HepG2 (cell line): ENCODE results near the gene MYOT. TPM values are rescaled to one million over a fixed set of nuclear protein-coding genes. Genes with fewer than 3 reads are reported as not detected.

Experiments used
- ATAC-seq: fragments of 200-7000 bp; cut with Tn5 transposase; 3 replicates; pipeline ENCODE4 v1.9.1; 2020; ENCODE audit warnings: mild to moderate bottlenecking, moderate library complexity
- BruUV-seq: library from RNA; stranded (reverse); fragments of 400-500 nt; replicated peaks from 2 replicates; lab custom pipeline; 2021; lab: Mats Ljungman, UMichigan
- CTCF ChIA-PET: fragments of 300-600 bp; formaldehyde crosslinking; extraction: SDS; loops from one replicate; lab custom pipeline; 2021; ENCODE audit warnings: low total read pairs, inconsistent platforms, low intra/inter-chr PET ratio; lab: Yijun Ruan, JAX
- POLR2A ChIA-PET: fragments of 350-600 bp; sonication (Branson Sonifier 250); formaldehyde crosslinking; loops from one replicate; lab custom pipeline; 2020; ENCODE audit warnings: antibody characterized with exemption, inconsistent platforms; lab: Yijun Ruan, JAX
- DNase-seq: peaks from one replicate; pipeline ENCODE4 v3.0.0-alpha.2; 2015; ENCODE audit warnings: low spot score
- FAIRE-seq: peaks from 3 replicates; lab custom pipeline; 2011; peaks lifted over from hg19 to GRCh38; lab: Jason Lieb, UNC
- H2AFZ ChIP-seq: one replicate; pipeline ENCODE4 v1.6.1; 2011; ENCODE audit warnings: low read length, inconsistent platforms
- H3K27ac ChIP-seq: fragments of 300-600 bp; 3 replicates; pipeline ENCODE4 v1.8.0; 2011; ENCODE audit warnings: mixed run types, mild to moderate bottlenecking, mixed read lengths, low read length, inconsistent platforms; ENCODE audit not compliant: insufficient read depth; ENCODE audit errors: extremely low read length
- H3K27me3 ChIP-seq, 2 experiments: fragments of 200-600 bp in 1 of 2; 2 replicates in 1 of 2; 3 replicates in 1 of 2; pipeline versions ENCODE4 v1.6.0 to v1.8.0; 2011; ENCODE audit warnings: low read length in 2 of 2, mild to moderate bottlenecking in 2 of 2, moderate library complexity in 2 of 2, inconsistent platforms in 1 of 2; ENCODE audit not compliant: insufficient read depth in 2 of 2, control insufficient read depth in 1 of 2
- H3K36me3 ChIP-seq, 2 experiments: fragments of 200-600 bp in 1 of 2; replicated peaks in 1 of 2; 2 replicates in 1 of 2; 3 replicates in 1 of 2; pipeline versions ENCODE4 v1.5.1 to v1.8.0; 2011; ENCODE audit warnings: low read length in 2 of 2, inconsistent platforms in 1 of 2; ENCODE audit not compliant: insufficient read depth in 2 of 2, control insufficient read depth in 1 of 2
- H3K4me1 ChIP-seq: 2 replicates; pipeline ENCODE4 v1.5.1; 2012; ENCODE audit warnings: low read length, inconsistent platforms; ENCODE audit not compliant: insufficient read depth
- H3K4me2 ChIP-seq: 2 replicates; pipeline ENCODE4 v1.6.0; 2011; ENCODE audit warnings: low read depth, low read length, inconsistent platforms
- H3K4me3 ChIP-seq, 3 experiments: fragments of 200-600 bp in 1 of 3; sonication (generic), shearing (Covaris generic) in 1 of 3; replicated peaks in 1 of 3; 2 replicates each; pipeline ENCODE4 v1.5.1; 2011 to 2016; ENCODE audit warnings: low read length in 3 of 3, inconsistent platforms in 2 of 3, low read depth in 2 of 3, mild to moderate bottlenecking in 2 of 3, control low read depth in 1 of 3, mixed read lengths in 1 of 3; ENCODE audit not compliant: insufficient read depth in 1 of 3
- H3K79me2 ChIP-seq: one replicate; pipeline ENCODE4 v1.6.1; 2011; ENCODE audit warnings: low read length, inconsistent platforms; ENCODE audit not compliant: insufficient read depth
- H3K9ac ChIP-seq: 2 replicates; pipeline ENCODE4 v1.6.0; 2011; ENCODE audit warnings: mild to moderate bottlenecking, low read depth, low read length, inconsistent platforms; ENCODE audit not compliant: insufficient read depth
- H3K9me3 ChIP-seq: 2 replicates; pipeline ENCODE4 v1.5.1; 2012; ENCODE audit warnings: mild to moderate bottlenecking, low read length
- H4K20me1 ChIP-seq: 2 replicates; pipeline ENCODE4 v1.6.0; 2011; ENCODE audit warnings: inconsistent platforms, mild to moderate bottlenecking, low read length, moderate library complexity; ENCODE audit not compliant: insufficient read depth
- CEBPB ChIP-seq: IDR thresholded peaks from 2 replicates; pipeline ENCODE4 v1.6.1; 2011; ENCODE audit warnings: low read depth, low read length, improper control_type of control experiment, borderline replicate concordance
- KAT2B ChIP-seq: fragments of 150-350 bp; IDR thresholded peaks from 2 replicates; pipeline ENCODE4 v1.6.1; 2014; ENCODE audit warnings: low read depth, low read length, borderline replicate concordance
- KLF15 ChIP-seq: sonication (generic); formaldehyde crosslinking; IDR thresholded peaks from 2 replicates; pipeline ENCODE4 v1.8.1; 2023; ENCODE audit warnings: borderline replicate concordance, mild to moderate bottlenecking, inconsistent platforms, missing genetic modification reagents, mixed read lengths
- PCBP1 ChIP-seq: fragments of 200-400 bp; formaldehyde crosslinking; IDR thresholded peaks from 2 replicates; pipeline ENCODE4 v1.6.1; 2017; ENCODE audit warnings: mild to moderate bottlenecking, low read depth, low read length, borderline replicate concordance
- ZNF17 ChIP-seq: sonication (generic); formaldehyde crosslinking; IDR thresholded peaks from 2 replicates; pipeline ENCODE4 v1.5.0; 2020; ENCODE audit warnings: mild to moderate bottlenecking, missing genetic modification reagents
- WGBS: methylation state at CpG from one replicate; pipeline ENCODE4 v1.1.6; 2017; ENCODE audit warnings: low lambda C conversion rate; 5-methylcytosine and 5-hydroxymethylcytosine counted together
- in situ Hi-C: cut with HindIII; loops from 2 replicates; pipeline ENCODE4 v1.10.0; 2017; ENCODE audit warnings: low pct_unique_long_range_greater_than_20kb; ENCODE audit not compliant: extremely low pct_ligation_motif_present
- intact Hi-C: fragments of 100-400 bp; cut with micrococcal nuclease; formaldehyde crosslinking; loops from one replicate; pipeline ENCODE4 v1.10.0; 2022; ENCODE audit not compliant: unreplicated experiment
- polyA plus RNA-seq, 8 experiments: library from polyadenylated mRNA; depleted of rRNA in 3 of 8; stranded (reverse) in 7 of 8; unstranded in 1 of 8; fragments of >200 nt; fragmentation: Illumina TruSeq in 4 of 8; extraction: Trizol in 4 of 8; gene quantifications; 2 replicates each; pipeline versions ENCODE4 v1.2.1 to v1.2.3, GENCODE V29; 2011 to 2016; ENCODE audit warnings: low read depth in 4 of 8, missing spikeins in 1 of 8, mixed read lengths in 1 of 8; ENCODE audit not compliant: insufficient read depth in 1 of 8
- total RNA-seq, 5 experiments: library from RNA; depleted of rRNA; stranded (reverse); fragments of >200 nt; fragmentation: Illumina TruSeq; extraction: Trizol; gene quantifications; 2 replicates each; pipeline ENCODE4 v1.2.3, GENCODE V29; 2016; ENCODE audit warnings: low read depth in 1 of 5
- TF ChIP-seq, protein P1 (sequence below): sonication (generic); formaldehyde crosslinking; IDR thresholded peaks from 2 replicates; pipeline ENCODE4 v1.5.1; 2020; ENCODE audit warnings: mild to moderate bottlenecking, missing genetic modification reagents
- TF ChIP-seq, protein P2 (sequence below): sonication (generic); formaldehyde crosslinking; IDR thresholded peaks from 2 replicates; pipeline ENCODE4 v1.9.0; 2021; ENCODE audit warnings: mild to moderate bottlenecking, missing genetic modification reagents

The MYOT gene
- total and polyA plus RNA-seq, 2 of the 13 experiments (the other 11 are each of a cell fraction or from before 2014, with no cell fraction given), result not detected

DNA sequence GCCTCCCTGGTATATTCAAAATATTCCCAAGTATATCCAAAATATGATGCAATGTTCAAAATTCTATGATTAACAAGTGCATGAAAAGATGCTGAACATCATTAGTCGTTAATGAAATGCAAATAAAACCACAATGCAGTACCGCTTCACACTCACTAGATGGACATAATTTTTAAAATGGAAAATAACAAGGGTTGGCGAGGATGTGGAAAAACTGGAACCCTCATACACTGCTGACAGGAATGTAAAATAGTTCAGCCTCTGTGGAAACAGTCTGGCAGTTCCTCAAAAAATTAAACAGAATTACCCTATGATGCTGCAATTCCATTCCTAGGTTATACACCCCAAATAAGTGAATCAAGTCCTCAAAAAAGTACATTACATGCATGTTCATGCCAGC lies 36.1 kb upstream of the MYOT start:
- CTCF ChIA-PET, result no interaction called here
- no peak overlapping the region for H3K27ac ChIP-seq
- POLR2A ChIA-PET, result no interaction called here

DNA sequence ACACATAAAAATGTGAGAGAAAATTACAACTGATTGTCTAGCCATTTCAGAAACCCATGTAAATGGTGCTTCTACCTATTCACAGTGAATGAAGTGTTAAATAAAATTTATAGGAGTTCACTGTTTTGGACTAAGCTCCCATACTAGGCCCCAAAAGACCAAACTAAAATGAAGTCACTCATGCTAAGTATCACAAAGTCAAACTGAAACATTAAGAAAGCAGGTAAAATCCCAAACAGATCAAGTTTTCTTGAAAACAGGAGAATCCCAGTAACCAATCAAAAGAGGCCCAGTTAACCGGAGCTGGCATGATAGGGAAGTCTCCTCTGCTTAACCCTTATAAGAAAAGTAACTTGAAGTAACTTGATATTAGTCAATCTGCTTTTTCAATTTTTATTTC lies 35.2 kb upstream of the MYOT start:
- Histone ChIP-seq H3K4me1 (no peaks in the 10 kb centered on the region), H3K27me3 (no peaks in the 10 kb centered on the region), H4K20me1 (no peaks in the 10 kb centered on the region), H3K27ac (no peak overlapping the region), H3K79me2 (no peaks in the 10 kb centered on the region), H3K4me2 (no peak overlapping the region)
- DNase-seq (no peak), ATAC-seq (no peak)
- 42% methylated on average over 1 of the region's 1 CpG for WGBS
- BruUV-seq, result no TSS peak
- intact Hi-C loops, result no loop called here
- TF ChIP-seq CEBPB (no peak), ZNF17 (CRISPR knock-in tag) (no peak)
- TF ChIP-seq, protein P1, sequence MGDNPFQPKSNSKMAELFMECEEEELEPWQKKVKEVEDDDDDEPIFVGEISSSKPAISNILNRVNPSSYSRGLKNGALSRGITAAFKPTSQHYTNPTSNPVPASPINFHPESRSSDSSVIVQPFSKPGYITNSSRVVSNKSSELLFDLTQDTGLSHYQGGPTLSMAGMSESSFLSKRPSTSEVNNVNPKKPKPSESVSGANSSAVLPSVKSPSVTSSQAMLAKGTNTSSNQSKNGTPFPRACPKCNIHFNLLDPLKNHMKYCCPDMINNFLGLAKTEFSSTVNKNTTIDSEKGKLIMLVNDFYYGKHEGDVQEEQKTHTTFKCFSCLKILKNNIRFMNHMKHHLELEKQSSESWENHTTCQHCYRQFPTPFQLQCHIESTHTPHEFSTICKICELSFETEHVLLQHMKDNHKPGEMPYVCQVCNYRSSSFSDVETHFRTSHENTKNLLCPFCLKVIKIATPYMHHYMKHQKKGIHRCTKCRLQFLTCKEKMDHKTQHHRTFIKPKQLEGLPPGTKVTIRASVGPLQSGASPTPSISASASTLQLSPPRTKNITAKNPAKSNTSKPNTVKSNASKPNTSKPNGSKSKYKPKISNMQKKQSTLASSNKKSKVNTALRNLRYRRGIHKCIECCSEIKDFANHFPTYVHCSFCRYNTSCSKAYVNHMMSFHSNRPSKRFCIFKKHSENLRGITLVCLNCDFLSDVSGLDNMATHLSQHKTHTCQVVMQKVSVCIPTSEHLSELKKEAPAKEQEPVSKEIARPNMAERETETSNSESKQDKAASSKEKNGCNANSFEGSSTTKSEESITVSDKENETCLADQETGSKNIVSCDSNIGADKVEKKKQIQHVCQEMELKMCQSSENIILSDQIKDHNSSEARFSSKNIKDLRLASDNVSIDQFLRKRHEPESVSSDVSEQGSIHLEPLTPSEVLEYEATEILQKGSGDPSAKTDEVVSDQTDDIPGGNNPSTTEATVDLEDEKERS (CRISPR knock-in tag), result no peak
- TF ChIP-seq, protein P2, sequence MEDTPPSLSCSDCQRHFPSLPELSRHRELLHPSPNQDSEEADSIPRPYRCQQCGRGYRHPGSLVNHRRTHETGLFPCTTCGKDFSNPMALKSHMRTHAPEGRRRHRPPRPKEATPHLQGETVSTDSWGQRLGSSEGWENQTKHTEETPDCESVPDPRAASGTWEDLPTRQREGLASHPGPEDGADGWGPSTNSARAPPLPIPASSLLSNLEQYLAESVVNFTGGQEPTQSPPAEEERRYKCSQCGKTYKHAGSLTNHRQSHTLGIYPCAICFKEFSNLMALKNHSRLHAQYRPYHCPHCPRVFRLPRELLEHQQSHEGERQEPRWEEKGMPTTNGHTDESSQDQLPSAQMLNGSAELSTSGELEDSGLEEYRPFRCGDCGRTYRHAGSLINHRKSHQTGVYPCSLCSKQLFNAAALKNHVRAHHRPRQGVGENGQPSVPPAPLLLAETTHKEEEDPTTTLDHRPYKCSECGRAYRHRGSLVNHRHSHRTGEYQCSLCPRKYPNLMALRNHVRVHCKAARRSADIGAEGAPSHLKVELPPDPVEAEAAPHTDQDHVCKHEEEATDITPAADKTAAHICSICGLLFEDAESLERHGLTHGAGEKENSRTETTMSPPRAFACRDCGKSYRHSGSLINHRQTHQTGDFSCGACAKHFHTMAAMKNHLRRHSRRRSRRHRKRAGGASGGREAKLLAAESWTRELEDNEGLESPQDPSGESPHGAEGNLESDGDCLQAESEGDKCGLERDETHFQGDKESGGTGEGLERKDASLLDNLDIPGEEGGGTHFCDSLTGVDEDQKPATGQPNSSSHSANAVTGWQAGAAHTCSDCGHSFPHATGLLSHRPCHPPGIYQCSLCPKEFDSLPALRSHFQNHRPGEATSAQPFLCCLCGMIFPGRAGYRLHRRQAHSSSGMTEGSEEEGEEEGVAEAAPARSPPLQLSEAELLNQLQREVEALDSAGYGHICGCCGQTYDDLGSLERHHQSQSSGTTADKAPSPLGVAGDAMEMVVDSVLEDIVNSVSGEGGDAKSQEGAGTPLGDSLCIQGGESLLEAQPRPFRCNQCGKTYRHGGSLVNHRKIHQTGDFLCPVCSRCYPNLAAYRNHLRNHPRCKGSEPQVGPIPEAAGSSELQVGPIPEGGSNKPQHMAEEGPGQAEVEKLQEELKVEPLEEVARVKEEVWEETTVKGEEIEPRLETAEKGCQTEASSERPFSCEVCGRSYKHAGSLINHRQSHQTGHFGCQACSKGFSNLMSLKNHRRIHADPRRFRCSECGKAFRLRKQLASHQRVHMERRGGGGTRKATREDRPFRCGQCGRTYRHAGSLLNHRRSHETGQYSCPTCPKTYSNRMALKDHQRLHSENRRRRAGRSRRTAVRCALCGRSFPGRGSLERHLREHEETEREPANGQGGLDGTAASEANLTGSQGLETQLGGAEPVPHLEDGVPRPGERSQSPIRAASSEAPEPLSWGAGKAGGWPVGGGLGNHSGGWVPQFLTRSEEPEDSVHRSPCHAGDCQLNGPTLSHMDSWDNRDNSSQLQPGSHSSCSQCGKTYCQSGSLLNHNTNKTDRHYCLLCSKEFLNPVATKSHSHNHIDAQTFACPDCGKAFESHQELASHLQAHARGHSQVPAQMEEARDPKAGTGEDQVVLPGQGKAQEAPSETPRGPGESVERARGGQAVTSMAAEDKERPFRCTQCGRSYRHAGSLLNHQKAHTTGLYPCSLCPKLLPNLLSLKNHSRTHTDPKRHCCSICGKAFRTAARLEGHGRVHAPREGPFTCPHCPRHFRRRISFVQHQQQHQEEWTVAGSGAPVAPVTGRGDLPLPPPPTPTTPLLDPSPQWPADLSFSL (CRISPR knock-in tag), result no peak
- TF ChIP-seq, all 625 proteins: peak for 0
- no peak overlapping the region for H3K9ac ChIP-seq
- in situ Hi-C loops, result no loop called here
- H3K9me3 ChIP-seq, result no peaks in the 10 kb centered on the region
- no peak for FAIRE-seq
- no peak overlapping the region for H3K4me3 ChIP-seq
- H2AFZ ChIP-seq, result no peak overlapping the region
- ChIA-PET POLR2A (no interaction called here), CTCF (no interaction called here)
- no peaks in the 10 kb centered on the region for H3K36me3 ChIP-seq

More for the DNA sequence above, 36.1 kb upstream of the MYOT start:
- in situ Hi-C loops, result no loop called here
- Histone ChIP-seq H3K4me1 (no peaks in the 10 kb centered on the region), H3K79me2 (no peaks in the 10 kb centered on the region), H3K27me3 (no peaks in the 10 kb centered on the region), H3K4me3 (no peak overlapping the region), H3K4me2 (no peak overlapping the region), H4K20me1 (no peaks in the 10 kb centered on the region), H3K9me3 (no peaks in the 10 kb centered on the region), H2AFZ (no peak overlapping the region), H3K9ac (no peak overlapping the region), H3K36me3 (no peaks in the 10 kb centered on the region)
- no peak for ATAC-seq
- no TSS peak for BruUV-seq
- intact Hi-C loops, result no loop called here
- WGBS, result 52% methylated on average over 3 of the region's 3 CpGs
- DNase-seq, result no peak
- FAIRE-seq, result no peak
- TF ChIP-seq PCBP1, result no peak
- TF ChIP-seq KLF15, result no peak
- TF ChIP-seq KAT2B, result no peak
